Activated CD4-positive, alpha-beta T cell treated with anti-CD3 and anti-CD28 coated beads for 4 hours (primary cell): ENCODE measurements around the gene TEAD4.

ENCODE experiments used
- DNase-seq, 2 donors: peaks; one replicate each; pipeline ENCODE4 v3.0.0-alpha.2; 2020

Gene TEAD4

DNA sequence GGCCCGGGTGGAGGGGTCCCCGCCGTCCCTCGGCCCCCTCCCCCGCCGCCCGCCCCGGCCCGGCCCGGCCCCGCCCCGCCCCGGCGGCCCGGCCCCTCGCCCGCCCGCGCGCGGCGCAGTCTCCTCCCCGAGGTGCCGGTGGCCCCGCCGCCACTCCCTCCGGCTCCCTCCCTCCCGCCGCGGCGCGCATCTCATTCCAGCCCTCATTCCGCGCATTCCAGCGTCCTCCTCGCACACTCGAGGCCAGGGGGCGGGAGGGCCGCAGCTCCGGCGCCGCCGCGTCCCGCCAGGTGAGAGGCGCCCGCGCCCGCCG lies at the start of gene TEAD4:
TSS of gene TEAD4 (plus strand) at position 206 of the 313 bp plus-strand sequence.
- DNase-seq, result no peak

DNA sequence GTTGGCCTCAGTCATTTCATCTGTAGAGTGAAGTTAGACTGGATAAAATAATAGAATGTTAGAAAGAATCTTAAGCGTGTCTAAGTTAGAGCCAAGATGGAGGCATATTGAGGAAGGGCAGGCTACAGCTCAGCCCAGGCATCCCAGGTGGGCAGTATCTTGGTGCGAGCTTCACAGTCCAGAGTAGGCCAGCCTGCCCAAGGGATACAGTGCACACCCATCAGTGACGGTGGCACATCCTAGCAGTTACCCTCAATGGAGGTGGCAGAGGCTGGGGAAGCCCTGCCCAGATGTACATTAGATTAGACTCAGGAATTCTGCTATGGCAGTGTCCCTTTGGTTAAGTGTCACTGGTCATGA lies 47.0 kb upstream of the TEAD4 start:
- DNase-seq, result no peak

DNA sequence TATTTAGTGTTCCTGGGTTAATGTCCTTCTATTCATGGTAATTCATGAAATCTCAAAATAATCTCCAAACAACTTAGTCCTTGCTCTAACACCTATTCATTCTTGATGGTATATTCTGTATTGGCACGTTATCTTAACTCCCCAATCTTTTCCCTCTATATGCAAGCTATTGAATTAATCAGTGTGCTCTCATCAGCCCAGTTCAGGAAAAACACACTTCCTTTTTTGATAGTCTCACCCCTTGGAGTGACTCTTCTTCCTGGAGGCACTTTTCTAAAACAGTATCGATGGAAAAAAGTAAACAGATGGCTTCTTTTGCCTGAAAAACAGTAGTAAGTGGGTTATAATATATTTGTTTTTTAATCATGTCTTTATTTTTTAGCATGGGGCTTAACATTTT lies 39.9 kb upstream of the TEAD4 start:
- no peak for DNase-seq

DNA sequence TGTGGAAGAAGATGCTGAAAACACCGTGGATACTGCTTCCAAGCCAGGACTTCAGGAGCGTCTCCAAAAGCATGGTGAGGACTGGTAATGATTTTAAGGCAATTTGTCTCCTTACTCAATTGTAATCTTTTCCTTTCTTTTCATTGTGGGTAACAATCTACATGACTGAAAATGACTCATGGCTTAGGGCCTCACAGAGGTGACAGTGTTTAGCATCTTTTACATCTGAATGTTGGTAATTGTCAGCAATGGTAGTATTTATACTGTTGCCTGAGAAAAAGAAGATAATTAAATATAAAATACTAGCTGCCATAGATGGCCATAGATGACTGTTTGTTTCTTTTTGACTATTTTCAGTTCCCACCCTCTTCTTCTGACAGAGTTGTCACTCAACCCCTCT lies 36.9 kb upstream of the TEAD4 start:
- DNase-seq, result no peak

DNA sequence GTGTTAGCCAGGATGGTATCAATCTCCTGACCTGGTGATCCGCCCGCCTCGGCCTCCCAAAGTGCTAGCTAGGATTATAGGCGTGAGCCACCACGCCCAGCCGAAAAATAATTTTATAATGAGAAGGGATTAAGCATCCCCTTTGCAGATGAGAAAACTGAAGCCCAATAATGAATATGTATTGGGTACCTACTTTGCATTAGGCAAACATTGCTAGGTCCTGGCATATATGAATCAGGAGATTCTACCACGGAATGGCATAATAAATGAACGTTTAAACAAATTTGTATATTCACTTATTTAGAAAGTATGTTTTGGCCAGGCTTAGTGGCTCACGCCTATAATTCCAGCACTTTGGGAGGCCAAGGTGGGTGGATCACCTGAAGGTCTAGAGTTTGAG lies 36.1 kb upstream of the TEAD4 start:
- no peak for DNase-seq

DNA sequence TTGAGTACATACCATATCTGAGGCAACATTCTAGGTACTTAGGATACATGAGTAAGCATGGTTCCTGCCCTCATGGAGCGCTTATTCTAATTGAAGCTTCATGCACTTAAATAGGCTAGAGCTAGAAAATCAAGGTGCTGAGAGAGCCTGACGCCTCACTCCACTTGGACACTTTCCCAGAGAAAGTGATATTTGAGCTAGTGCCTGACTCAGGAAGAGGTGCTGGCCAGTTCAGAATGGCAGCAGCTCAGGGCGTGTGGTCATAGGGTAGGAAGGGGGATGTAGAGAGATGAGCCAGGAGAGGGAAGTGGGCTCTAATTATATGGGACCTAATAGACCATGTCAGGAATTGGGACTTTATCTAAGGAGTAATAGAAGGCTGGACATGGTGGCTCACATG lies 35.2 kb upstream of the TEAD4 start:
- DNase-seq, result no peak

DNA sequence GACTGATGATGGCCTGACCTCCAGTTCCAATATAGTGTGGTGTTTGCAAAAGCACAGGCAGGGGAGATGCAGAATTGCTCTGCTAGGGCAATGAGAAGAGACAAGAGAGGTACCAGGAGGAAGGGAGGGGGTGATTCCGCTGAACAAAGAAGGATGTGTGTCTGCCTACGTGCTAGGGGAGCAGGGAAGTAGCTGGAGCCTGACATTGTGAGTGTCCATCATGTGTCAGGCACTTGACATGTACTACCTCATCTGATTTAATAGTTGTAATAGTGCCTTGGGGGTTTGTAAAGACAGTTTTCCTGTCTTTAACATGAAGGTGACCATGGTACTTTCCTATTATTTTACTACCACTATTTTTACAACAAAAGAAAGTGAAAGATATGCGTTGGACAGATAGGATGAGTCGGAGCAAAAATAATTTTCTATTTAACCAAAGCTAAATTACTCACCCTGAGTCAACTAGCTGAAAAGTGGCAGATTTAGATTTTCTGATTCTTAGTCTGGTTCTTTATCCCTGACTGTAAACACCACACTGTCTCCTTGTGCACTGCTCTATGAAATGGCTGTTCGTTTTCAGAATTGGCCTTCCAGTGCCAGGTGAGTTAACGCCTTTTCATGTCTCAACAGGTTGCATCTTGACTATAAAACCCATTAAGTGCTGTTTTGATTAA lies 33.7 kb upstream of the TEAD4 start:
- DNase-seq, result no peak

DNA sequence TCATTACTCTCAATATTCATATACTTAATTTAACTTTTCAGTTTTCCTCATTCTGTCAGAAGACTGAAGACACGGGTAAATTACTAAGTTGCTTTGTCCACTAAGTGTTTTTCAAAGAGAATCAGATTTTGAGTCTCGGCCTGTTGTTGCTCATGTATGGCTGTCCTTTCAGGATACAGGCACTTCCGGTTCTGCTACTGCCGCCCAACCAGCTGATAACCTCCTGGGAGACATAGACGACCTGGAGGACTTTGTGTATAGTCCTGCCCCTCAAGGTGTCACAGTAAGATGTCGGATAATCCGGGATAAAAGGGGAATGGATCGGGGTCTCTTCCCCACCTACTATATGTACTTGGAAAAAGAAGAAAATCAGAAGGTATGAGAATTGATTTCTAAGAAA lies 28.3 kb upstream of the TEAD4 start:
- no peak for DNase-seq

DNA sequence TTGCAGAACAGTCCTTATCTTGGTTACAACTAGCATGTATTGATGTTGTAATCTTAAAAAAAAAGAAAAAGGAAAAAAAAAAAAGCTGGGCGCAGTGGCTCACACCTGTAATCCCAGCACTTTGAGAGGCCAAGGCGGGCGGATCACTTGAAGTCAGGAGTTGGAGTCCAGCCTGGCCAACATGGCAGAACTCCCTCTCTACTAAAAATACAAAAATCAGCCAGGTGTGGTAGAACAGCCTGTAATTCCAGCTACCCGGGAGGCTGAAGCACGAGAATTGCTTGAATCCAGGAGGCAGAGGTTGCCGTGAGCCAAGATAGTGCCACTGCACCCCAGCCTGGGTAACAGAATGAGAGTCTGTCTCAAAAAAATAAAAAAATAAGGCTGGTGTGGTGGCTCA lies 25.6 kb upstream of the TEAD4 start:
- no peak for DNase-seq

DNA sequence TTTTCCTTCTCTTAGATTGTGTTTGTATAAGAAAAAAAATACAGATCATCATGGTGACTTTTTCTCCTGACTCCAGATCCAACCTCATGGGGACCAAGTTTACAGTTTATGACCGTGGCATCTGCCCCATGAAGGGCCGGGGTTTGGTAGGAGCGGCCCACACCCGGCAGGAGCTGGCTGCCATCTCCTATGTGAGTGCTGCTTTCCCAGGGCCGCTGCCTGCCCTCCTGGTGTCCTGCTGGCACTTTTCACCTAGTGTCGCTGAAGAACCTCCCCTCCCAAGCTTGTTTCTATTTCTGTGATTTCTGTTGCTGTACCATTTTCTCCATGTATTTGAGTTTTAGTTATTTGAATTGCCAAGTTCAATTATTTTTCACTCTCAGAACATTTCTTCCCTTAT lies 24.8 kb upstream of the TEAD4 start:
- no peak for DNase-seq

DNA sequence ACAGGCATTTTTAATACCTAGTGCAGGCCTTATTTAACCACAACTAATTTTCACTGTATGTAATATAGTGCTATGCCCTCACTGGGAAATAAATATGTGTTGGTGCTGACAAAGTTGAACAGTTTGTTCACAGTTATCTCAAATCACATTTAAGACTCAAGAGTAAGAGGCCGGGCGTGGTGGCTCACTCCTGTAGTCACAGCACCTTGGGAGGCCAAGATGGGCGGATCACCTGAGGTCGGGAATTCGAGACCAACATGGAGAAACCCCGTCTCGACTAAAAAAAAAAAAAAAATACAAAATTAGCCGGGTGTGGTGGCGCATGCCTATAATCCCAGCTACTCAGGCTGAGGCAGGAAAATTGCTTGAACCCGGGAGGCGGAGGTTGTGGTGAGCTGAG lies 22.9 kb upstream of the TEAD4 start:
- no peak for DNase-seq

DNA sequence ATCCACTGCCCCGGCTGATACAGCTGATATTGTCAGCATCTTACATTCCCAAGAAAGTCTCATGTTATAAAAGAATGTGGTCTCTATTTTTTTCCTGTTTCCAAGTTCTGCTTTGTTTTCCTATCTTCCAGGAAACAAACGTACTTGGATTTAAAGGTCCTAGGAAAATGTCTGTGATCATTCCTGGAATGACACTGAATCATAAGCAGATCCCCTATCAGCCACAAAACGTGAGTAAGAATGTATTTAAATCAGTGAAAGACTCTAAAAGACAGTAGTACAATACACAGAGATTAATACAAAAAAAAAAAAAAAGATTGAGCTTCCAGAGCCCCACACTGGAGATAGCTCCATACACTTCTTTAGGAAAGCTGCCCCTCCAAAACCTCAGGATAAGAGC lies 21.7 kb upstream of the TEAD4 start:
- no peak for DNase-seq

DNA sequence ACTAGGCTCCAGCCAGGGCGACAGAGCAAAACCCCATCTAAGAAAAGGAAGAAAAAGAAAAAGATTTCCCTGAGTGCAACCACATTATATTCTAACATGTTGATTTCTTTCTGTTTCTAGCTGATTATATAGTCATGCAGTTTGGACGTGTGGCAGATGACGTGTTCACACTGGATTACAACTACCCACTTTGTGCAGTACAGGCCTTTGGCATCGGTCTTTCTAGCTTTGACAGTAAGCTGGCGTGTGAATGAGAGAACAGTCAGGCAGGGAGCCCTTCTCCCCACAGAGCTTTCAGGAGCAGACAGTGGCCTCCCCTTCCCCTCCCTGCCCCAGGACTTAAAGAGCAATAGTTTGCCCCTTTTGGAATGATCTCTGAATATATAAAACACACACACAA lies 20.0 kb upstream of the TEAD4 start:
- no peak for DNase-seq

DNA sequence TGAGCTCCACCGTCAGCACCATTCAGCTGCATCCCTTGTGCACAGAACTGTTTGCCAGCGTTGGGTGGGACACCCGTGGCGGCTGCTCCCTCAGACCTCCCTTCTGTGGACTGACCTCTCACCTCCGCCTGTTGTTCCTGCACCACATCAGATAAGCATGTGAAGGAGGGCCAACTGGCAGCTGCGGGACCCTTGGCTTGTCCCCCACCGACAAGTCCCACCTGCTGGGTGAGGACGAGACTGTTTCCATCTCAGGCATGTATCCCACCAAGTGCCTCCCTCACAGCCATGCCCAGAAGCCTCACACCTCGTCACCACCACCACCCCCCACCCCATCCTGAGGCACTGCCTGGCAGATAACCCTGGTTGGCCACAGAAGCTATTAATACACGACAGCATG lies 18.6 kb upstream of the TEAD4 start:
- DNase-seq, result no peak

DNA sequence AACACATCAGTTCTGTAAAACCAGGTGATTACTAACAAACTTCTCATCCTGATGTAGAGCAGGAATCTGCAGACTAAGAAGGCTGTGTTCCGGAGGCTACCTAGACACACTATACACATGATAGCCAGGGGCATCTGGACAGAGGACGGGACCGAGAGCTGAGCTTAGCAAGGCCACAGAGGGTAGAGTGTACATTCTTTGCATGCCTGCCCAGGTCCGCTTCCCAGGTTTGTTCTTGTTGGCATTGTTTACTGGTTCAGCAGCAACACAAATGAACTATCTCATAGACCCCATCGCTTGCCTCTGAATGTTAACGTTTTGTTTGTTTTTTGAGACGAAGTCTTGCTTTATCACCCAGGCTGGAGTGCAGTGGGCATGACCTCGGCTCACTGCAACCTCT lies 17.7 kb upstream of the TEAD4 start:
- no peak for DNase-seq

DNA sequence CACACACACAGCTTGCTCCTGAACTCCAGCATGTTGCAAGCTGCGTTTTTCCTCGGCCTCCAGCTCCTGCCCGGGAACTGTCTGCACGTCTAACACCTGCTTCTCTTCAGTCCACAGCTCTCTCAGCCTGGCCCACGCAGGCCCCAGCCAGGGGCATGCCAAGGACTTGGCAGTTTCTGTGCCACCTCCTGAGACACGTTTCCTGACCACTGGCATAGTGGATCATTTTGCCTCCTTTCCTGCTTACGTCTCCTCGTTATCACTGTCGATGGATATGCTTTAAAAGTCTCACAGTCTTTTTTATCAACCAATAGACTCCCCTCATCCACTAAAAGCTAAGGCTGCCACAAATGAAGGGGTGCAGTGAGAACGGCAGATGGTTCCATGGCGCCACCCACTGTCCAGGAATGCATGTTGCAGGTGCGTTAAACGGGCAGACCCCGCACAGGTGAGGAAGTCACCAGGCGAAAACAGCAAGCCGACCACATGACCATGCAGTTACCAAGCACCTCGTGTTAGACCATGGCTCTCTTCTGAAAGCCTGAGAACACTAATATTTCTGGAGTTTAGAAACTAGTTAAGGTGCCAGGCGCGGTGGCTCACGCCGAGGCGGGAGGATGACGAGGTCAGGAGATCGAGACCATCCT lies 14.7 kb upstream of the TEAD4 start:
- DNase-seq, result peak; percentile 36 to 43

DNA sequence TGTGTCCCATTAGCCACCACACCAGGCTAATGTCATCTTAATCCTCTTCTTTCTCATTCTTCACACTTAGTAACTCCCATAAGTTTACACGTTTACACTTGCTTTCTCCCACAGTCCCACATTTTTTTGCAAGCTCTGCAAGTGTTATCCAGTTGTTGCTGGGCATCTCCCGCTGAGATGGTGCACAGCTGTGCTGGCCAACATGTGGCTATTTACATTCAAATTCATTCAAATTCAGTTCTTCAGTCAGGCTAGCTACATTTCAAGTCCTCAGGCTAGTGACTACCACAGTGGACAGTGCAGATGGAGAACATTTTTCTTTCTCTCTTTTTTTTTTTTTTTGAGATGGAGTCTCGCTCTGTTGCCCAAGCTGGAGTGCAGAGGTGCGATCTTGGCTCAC lies 9.8 kb upstream of the TEAD4 start:
- DNase-seq, result no peak

DNA sequence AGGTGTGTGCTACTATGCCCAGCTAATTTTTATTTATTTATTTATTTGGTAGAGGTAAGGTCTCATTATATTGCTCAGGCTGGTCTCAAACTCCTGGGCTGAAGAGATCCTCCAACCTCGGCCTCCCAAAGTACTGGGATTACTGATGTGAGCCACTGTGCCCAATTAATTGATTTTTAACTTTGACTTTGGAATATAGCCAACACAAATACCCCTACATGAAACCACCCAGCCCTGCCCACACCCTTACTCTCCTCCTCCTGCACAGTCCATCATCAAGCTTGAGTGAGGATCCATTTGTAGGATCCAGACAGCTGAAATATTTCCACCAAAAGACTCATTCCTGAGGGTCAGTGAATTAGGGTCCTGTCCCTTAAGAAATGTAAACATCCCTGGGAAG lies 3.3 kb upstream of the TEAD4 start:
- no peak for DNase-seq

DNA sequence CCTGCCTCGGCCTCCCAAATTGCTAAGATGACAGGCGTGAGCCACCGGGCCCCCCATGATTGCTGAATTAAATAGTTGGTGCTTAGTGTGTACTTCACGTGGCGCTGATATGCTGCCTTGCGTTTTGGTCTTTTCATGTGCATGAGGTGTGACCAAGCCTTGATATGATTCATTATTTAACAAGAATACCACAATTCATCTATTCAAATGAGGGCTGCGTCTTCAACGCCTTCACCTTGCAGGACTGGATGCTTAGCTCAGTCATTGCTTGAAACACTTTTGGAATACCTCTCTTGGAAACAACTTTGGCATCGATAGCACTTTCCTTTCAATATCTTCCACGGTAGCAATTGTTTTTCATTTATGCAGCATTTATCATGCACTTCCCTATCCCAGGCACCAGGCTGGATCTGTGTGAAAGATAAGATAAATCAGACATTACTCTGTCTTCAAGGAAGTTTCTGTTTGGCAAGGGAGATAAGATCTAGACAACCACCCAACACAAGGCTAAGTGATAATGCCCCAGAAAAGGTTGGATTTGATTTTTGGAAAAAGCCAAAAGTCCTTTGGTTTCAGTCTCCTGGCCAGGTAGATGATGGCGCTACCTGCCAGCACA lies 1.3 kb upstream of the TEAD4 start:
- no peak for DNase-seq

DNA sequence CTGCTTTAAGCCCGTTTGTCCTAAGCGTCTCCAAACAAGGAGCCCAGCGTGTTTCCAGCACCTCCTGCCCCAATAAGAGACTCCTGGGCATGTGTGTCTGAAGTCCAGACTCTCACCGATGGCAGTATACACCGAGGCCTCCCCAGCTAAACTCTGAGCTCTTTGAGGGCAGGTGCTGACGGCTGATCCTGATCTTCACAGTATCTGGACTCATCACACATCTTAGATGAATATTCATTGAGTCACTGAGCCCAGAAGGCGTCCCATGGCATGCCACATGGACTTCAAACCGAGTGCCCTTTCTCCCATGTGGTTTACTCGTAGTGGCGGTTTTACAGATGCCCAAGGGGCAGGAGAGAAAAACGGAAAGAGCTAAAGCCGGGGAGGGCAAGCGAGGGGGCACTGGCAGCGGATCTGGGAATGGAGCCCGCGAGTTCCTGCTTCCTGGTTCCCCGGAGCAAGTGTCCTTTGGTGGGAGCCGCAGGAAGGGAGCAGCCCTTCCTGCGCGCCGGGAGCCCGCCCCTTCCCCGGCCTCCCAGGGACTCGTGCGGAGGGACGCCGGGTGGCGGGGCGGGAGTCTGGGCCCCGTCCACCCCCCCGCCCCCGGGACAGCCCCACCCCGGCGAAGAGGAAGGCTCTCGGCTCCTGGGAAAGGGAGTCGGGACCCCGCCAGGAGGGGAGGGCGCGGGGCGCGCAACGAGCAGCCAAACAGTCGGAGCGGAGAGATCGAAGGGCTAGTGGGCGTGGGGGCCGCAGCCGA lies 585 bp upstream of the TEAD4 start:
- no peak for DNase-seq

DNA sequence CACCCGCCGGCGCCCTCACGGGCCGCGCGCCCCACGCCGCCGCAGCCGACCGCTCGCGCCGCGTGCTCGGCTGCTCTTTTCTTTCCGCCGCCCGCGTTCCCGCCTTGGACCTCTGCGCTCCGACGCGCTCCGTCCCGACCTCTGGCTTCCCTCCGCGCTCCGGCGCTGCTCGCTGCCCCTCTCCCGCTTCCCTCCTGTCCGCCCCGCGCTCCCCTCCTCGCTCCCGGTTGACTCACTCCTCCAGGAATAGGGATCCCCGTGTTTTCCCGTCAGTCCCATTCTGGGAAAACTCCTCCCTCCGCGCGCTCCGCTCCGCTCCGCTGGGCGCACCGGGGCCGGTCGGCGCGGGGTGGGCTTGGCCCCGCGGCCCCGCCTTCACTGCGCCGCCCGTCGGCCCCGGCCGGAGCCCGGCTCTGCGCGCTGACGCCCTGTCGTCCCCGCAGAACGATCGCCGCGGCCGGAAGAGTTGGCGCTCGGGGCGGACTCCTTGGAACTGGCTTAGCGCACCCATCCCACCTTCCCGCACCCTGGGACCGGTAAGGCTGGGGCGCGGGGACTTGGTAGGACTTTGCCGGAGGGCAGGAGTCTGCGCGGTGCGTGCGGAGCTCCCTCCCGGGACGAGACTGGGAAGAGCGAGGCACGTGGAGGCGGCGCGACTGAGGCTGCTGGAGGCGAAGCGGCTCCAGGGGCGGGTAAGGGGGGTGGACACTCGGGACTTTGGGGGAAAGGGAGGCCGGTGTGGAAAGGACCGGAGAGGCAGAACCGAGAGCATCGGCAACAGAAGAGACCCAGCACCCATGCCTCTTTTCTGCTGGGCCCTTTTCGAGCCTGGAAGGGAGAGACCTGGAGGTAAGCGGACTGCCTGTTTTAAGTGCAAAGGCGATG lies 550 bp downstream of the TEAD4 start:
- no peak for DNase-seq

DNA sequence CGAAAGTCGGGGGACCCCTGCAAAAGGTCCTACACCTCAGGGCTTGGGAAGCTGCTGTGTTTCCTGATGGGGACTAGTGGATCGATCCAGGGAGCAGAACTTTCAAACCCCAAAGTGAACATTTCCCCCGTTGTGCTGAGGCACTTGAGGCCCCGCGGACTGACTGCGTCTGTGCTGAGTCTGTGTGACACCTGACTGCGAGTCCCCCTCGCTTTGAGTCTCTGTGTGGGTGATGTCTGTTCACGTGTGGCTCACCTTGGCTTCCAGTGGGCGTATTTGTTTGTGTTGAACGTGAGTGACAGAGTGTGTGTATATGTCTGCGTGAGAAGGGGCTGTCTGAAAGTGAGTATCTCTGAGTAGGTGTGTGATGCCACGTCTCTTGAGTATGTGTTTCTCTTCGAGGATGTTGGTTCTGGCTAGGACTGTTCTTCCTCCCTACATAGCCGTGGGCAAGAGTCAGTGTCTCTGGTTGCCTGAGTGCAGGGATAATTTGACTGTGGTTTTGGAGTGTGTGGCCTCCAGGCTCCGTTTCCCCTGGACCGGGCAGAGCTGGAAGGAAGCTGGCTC lies 1.3 kb downstream of the TEAD4 start:
- DNase-seq, result no peak
